ENCODE data around the gene PODNL1.
"Not testable (repeated sequence)": the region's sequence is repeated elsewhere in the genome, so short reads cannot be mapped to it uniquely, and the experiment has no call there.

Gene PODNL1

GRCh38 chr19:13923194-13923987, 14.8 kb downstream of the PODNL1 start:
- FAIRE-seq: no peak

- FAIRE-seq: not testable (repeated sequence)
These were observed 16.1 kb downstream of the PODNL1 start for GRCh38 chr19:13922118-13922517.

GRCh38 chr19:13920940-13921747, 17.1 kb downstream of the PODNL1 start:
- no peak for FAIRE-seq

GRCh38 chr19:13920524-13920923, 17.7 kb downstream of the PODNL1 start:
- FAIRE-seq: no peak

- no peak for FAIRE-seq
These were observed 19.3 kb downstream of the PODNL1 start for GRCh38 chr19:13918726-13919411.

DNA sequence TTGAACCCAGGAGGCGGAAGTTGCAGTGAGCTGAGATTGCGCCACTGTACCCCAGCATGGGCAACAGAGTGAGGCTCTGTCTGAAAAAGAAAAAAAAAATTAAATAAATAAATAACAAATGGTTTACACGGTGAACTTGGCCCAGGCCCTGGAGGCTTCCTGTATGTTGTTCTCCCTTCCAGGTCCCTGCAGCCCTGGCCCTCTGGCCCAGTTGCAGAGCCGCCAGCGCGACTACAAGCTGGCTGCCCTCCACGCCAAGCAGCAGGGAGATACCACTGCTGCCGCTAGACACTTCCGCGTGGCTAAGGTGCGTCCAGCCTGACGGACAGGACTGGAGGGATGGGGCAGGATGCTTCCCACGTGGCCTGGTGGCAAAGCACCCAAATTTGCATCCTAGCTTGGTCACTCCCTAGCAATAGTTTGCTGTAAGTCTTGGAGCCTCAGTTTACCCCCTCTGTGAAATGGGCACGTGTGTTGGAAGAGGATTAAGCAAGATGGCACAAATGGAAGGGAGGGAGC, 20.3 kb downstream of the PODNL1 start:
- no peak for FAIRE-seq

GRCh38 chr19:13914777-13915176, 23.4 kb downstream of the PODNL1 start:
- no peak for FAIRE-seq

- no peak for FAIRE-seq
These were observed 24.9 kb downstream of the PODNL1 start for GRCh38 chr19:13913352-13913751.

GRCh38 chr19:13909430-13909829, 28.8 kb downstream of the PODNL1 start:
- no peak for FAIRE-seq

GRCh38 chr19:13908674-13909073, 29.5 kb downstream of the PODNL1 start:
- no peak for FAIRE-seq

- no peak for FAIRE-seq
These were observed 31.3 kb downstream of the PODNL1 start for GRCh38 chr19:13906910-13907309.

- FAIRE-seq: no peak
These were observed 31.7 kb downstream of the PODNL1 start for GRCh38 chr19:13906521-13906904.

DNA sequence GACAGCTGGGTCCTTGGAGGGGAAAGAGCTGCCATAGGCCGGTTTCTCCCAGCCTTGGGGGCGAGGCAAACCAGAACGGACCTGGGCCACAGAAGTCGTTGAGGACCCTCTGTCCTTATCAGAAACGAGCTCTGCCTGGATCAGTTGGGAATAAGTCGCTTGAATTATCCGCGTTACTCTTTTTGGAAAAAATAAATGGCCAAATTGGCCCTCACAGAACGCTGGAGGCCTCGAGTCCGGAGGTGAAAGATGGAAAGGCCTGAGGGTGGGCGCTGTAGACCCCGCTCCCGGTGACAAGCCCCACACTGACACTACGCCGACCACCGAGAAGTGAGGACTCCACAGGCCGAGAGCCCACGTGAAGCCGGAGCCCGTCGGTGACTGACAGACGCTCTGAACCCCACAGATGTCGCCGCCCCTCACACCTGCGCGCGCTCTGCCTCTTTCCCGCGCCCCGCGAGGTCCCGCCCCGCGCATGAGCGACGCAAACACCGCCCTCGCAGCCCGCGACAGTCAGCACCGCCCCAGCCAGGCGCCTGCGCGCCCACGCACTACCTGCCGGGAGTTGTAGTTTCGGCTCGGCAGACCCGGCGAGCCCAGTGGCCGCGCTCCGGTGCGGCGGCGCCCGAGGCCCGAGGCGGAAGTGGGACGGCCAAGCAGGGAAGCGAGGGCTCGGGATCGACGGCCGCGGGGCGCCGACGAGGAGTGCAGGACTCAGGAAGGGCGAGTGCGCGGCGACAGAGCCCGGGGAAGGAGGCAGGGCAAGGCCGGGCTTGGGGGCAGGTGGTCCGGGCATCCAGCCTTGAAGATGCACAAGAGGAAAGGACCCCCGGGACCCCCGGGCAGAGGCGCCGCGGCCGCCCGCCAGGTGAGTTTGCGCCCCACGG, 32.3 kb downstream of the PODNL1 start, which contains the start of the genes BRME1 and CC2D1A:
BRME1 (minus strand) TSS at position 484 of the 887 bp plus-strand sequence. CDS start 1,225 bp downstream, outside the sequence.
CC2D1A (plus strand) TSS at position 568 of the 887 bp plus-strand sequence; CDS start at position 809, 241 bp downstream.
- no peak for FAIRE-seq

GRCh38 chr19:13902993-13903555, 35.1 kb downstream of the PODNL1 start:
- no peak for FAIRE-seq

DNA sequence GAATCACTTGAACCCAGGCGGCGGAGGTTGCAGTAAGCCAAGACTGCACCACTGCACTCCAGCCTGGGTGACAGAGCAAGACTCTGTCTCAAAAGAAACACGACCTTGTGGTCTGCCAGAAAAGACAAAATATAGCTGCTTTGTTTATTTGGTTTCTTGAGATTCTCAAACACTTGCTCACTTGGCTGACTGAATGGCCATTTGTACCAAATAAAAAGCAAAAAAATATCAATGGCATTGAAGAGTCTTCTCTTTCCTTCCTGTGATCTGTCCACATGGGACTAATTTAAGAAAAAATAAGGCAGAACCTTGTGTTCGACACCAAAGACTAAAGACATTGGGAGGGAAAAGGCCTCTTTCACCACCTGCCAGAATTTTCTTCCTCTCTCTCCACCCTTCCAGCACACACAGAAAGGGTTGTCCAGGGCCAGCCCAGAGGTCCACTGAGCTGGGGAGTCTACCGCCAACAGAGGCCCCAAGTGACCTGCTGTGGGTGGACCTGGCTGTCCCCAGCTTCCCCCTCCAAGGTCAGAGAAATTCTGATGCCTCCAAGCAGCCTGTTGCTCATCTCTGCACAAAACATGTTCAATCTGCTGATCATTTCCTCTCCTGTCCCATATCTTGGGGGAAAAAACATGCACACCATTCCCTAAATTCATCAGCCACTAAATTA, 38.2 kb downstream of the PODNL1 start:
- FAIRE-seq: no peak

DNA sequence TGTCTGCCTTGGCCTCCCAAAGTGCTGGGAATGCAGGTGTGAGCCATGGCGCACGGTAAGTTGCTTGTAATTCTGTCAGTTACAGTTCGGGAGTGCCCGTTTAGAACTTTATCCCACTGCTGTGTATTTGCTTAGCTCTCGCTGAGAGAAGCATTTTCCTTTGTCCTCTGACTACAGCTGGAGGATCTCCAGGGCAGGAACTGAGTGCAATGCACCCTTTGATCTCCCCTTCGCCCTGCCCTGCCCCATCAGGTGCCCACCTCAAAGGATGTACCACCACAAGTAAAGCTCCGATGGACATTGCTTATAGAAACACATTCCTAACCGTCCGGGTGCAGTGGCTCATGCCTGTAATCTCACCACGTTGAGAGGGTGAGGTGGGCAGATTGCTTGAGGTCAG, 38.8 kb downstream of the PODNL1 start:
- no peak for FAIRE-seq

DNA sequence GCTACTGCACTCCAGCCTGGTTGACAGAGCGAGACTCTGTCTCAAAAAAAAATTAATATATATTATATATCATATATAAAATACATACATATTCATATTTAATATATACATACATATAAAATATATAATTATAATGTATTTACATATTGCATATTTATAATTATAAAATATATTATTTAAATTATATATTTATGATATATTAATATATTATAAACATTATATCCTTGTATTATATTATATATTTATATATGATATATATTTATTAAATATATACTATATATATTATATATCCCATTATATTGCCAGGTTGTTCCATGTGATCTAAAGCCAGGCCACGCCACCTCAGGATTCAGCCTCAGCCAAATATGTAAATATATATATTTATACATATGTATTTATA, 42.0 kb downstream of the PODNL1 start:
- FAIRE-seq: peak; percentile 88

DNA sequence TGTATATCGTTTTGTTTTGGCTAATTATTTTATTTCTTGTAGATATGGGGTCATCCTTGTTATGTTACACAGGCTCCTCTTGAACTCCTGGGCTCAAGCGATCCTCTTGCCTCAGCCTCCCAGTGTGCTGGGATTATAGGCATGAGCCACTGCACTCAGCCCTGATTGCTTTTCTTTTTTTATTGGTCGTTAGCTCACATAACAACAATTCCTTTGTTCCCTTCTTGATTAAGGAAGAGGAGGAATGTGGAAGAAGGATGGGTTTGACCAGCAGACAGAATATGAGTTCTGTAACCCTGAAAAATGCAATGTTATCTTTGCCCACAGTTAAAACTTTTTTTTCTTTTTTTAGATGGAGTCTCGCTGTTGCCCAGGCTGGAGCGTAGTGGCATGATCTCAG, 43.7 kb downstream of the PODNL1 start:
- FAIRE-seq: no peak

GRCh38 chr19:13892870-13893269, 45.3 kb downstream of the PODNL1 start:
- no peak for FAIRE-seq

DNA sequence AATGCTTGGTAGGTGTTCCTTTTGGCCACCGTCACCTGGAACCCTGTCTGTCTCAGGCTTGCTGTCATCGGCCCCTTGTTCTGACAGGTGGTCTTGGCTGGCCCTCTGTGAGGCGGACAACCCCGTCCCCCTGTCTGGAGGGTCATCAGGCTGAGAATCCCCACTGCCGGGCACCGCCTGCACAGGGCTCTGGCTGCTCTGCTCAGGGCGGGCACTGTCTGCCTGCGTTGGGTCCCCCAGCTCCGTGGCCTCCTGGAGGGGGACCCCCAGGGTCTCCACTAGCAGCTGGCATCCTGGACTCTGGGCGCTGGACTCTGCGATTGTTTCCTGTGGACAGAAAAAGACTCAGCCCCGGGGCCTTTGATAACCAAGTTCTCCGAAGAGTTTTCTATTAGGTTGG, 48.1 kb downstream of the PODNL1 start:
- FAIRE-seq: no peak

GRCh38 chr19:13888281-13888680, 49.9 kb downstream of the PODNL1 start:
- no peak for FAIRE-seq

Measured in colon (tissue), 2 donors.